Measurements from ENCODE around the gene FOXP1.

GRCh38 chr3:71393093-71393492, 190.4 kb downstream of the FOXP1 start:
- no peak for TF ChIP-seq CTCF (IDR thresholded peaks at IDR 0.05; ENCODE audit: low read depth, low read length, poor library complexity, severe bottlenecking)
- TF ChIP-seq EZH2phosphoT487 (IDR thresholded peaks at IDR 0.05; ENCODE audit: borderline replicate concordance, low read length) = no peak
